Activated naive CD8-positive, alpha-beta T cell treated with anti-CD3 and anti-CD28 coated beads, Interleukin-2, amount 10 ng/mL, durations not matched to agents 7 days and 5 days (primary cell): Measurements from ENCODE around the gene DHDH. TPM values are rescaled to one million over a fixed set of nuclear protein-coding genes. Genes with fewer than 3 reads are reported as not detected.
"Not testable (repeated sequence)": the region's sequence is repeated elsewhere in the genome, so short reads cannot be mapped to it uniquely, and the experiment has no call there.

Source experiments
- ATAC-seq: fragments of 150-1000 bp; cut with Tn5 transposase; one replicate; pipeline ENCODE4 v1.10.0; 2021; ENCODE audit warnings: low read depth, moderate library complexity
- POLR2A ChIA-PET: fragments of 350-600 bp; sonication (Branson Sonifier 250); formaldehyde crosslinking; loops from one replicate; lab custom pipeline; 2021; ENCODE audit warnings: antibody characterized with exemption; lab: Charles Lee
- DNase-seq: peaks from one replicate; pipeline ENCODE4 v3.0.0; 2021
- H3K27ac Mint-ChIP-seq: one replicate; pipeline ENCODE4 v1.8.0; 2022; ENCODE audit warnings: mild to moderate bottlenecking, mixed read lengths
- H3K27me3 Mint-ChIP-seq: one replicate; pipeline ENCODE4 v1.8.0; 2022; ENCODE audit warnings: mild to moderate bottlenecking, moderate library complexity, mixed read lengths
- H3K36me3 Mint-ChIP-seq: one replicate; pipeline ENCODE4 v1.8.0; 2021; ENCODE audit warnings: mild to moderate bottlenecking, mixed read lengths
- H3K4me1 Mint-ChIP-seq: one replicate; pipeline ENCODE4 v1.8.0; 2021; ENCODE audit warnings: mixed read lengths
- H3K4me3 Mint-ChIP-seq: one replicate; pipeline ENCODE4 v1.8.0; 2022; ENCODE audit warnings: mild to moderate bottlenecking, moderate library complexity, mixed read lengths
- H3K9me3 Mint-ChIP-seq: one replicate; pipeline ENCODE4 v1.8.0; 2021; ENCODE audit warnings: mixed read lengths
- total RNA-seq, 2 experiments: library from RNA; stranded (reverse); gene quantifications; one replicate each; pipeline ENCODE4 v1.2.3, GENCODE V29; 2021

The DHDH gene
- total RNA-seq, 2 experiments from 2014 or later = 1.7 to 2.6 TPM

DNA sequence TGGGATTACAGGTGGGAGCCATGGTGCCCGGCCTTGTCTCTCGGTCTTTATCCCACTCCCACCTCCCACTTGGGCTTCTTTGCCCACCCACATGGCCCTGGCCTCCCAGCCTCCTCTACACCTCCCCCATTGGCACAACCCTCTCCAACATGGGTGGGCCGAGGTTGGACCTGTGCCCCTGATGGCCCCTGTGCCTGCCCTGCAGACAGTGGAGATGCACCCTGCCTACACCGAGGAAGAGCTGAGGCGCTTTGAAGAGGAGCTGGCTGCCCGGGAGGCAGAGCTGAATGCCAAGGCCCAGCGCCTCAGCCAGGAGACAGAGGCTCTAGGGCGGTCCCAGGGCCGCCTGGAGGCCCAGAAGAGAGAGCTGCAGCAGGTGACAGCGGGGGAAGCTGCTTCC is 12.6 kb upstream of the DHDH start:
- no peaks in the 10 kb centered on the region for H3K4me1 Mint-ChIP-seq
- ATAC-seq = no peak
- POLR2A ChIA-PET = no interaction called here
- H3K27ac Mint-ChIP-seq = no peak overlapping the region
- H3K4me3 Mint-ChIP-seq = no peak overlapping the region
- H3K27me3 Mint-ChIP-seq = no peaks in the 10 kb centered on the region
- DNase-seq = no peak
- peaks cover 15% of the 10 kb centered on the region for H3K36me3 Mint-ChIP-seq
- H3K9me3 Mint-ChIP-seq = no peaks in the 10 kb centered on the region

DNA sequence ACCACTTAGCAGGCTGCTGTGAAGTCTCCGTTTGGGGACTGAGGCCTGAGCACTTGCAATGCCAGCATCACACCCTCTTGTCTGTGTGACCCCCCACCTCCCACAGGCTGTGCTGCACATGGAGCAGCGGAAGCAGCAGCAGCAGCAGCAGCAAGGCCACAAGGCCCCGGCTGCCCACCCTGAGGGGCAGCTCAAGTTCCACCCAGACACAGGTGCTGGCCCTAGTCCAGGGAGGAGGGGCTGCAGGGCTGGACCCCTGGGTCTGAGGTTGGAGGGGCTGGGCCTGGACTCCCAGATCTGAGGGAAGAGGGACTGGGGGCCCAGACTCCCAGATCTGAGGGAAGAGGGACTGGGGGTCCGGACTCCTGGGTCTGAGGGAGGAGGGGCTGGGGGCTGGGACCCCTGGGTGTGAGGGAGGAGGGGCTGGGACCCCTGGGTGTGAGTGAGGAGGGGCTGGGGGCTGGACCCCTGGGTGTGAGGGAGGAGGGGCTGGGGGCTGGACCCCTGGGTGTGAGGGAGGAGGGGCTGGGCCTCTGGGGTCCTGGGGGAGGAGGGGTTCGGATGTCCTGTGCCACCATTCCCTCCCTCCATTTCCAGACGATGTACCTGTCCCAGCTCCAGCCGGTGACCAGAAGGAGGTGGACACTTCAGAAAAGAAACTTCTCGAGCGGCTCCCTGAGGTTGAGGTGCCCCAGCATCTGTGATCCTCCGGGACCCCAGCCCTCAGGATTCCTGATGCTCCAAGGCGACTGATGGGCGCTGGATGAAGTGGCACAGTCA is 11.6 kb upstream of the DHDH start:
- no peak overlapping the region for H3K4me3 Mint-ChIP-seq
- DNase-seq (no peak), ATAC-seq (no peak)
- H3K4me1 Mint-ChIP-seq = peaks cover 3% of the 10 kb centered on the region
- H3K36me3 Mint-ChIP-seq = peaks cover 13% of the 10 kb centered on the region
- no peaks in the 10 kb centered on the region for H3K9me3 Mint-ChIP-seq
- no peaks in the 10 kb centered on the region for H3K27me3 Mint-ChIP-seq
- POLR2A ChIA-PET = no interaction called here
- no peak overlapping the region for H3K27ac Mint-ChIP-seq

DNA sequence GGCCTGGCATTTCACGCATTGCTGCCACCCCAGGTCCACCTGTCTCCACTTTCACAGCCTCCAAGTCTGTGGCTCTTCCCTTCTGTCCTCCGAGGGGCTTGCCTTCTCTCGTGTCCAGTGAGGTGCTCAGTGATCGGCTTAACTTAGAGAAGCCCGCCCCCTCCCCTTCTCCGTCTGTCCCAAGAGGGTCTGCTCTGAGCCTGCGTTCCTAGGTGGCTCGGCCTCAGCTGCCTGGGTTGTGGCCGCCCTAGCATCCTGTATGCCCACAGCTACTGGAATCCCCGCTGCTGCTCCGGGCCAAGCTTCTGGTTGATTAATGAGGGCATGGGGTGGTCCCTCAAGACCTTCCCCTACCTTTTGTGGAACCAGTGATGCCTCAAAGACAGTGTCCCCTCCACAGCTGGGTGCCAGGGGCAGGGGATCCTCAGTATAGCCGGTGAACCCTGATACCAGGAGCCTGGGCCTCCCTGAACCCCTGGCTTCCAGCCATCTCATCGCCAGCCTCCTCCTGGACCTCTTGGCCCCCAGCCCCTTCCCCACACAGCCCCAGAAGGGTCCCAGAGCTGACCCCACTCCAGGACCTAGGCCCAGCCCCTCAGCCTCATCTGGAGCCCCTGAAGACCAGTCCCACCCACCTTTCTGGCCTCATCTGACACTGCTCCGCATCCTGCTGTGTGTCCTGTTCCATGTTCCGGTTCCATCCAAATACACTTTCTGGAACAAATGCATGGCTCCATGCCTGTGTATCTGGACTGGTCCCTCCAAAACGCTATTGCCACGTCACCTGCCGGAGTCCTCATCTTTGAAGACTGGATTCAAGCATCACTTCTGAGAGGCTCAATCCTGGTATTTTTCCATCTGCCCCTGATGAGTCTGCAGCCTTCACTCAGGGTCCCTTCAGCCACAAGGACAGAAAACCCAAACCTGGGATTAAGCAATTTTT is 10.7 kb upstream of the DHDH start:
- ATAC-seq = no peak
- no peak for DNase-seq
- H3K4me1 Mint-ChIP-seq = peaks cover 5% of the 10 kb centered on the region
- no peaks in the 10 kb centered on the region for H3K9me3 Mint-ChIP-seq
- H3K36me3 Mint-ChIP-seq = peaks cover 12% of the 10 kb centered on the region
- no peaks in the 10 kb centered on the region for H3K27me3 Mint-ChIP-seq
- no peak overlapping the region for H3K4me3 Mint-ChIP-seq
- no peak overlapping the region for H3K27ac Mint-ChIP-seq
- POLR2A ChIA-PET = no interaction called here

DNA sequence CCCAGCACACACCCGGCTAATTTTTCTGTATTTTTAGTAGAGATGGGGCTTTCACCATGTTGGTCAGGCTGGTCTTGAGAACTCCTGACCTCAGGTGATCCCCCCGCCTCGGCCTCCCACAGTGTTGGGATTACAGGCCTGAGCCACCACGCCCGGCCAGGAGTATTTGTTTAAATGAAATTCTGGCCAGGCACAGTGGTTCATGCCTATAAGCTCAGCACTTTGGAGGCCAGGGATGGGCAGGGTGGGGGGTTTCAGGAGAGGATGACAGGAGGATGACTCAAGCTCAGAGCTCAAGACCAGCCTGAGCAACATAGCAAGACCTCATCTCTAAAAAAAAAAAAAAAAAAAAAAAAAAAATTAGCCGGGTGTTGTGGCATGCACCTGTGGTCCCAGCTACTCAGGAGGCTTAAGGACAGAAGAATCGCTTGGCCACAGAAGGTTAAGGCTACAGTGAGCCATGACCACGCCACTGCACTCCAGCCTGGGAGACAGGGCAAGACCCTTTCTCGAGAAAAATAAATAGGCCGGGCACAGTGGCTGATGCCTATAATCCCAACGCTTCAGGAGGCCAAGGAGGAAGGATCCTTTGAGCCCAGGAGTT is 8.2 kb upstream of the DHDH start:
- no peak overlapping the region for H3K4me3 Mint-ChIP-seq
- no peaks in the 10 kb centered on the region for H3K9me3 Mint-ChIP-seq
- H3K36me3 Mint-ChIP-seq = peaks cover 6% of the 10 kb centered on the region
- ATAC-seq (no peak), DNase-seq (no peak)
- peaks cover 5% of the 10 kb centered on the region for H3K4me1 Mint-ChIP-seq
- H3K27me3 Mint-ChIP-seq = peaks cover 3% of the 10 kb centered on the region
- POLR2A ChIA-PET = interaction anchor here (0.8 to 1.3 kb wide), 3 partner anchors 10 to 26 kb away, joined by 3 to 5 read pairs (median 4); partner anchors contain the start of gene NUCB1
- no peak overlapping the region for H3K27ac Mint-ChIP-seq

DNA sequence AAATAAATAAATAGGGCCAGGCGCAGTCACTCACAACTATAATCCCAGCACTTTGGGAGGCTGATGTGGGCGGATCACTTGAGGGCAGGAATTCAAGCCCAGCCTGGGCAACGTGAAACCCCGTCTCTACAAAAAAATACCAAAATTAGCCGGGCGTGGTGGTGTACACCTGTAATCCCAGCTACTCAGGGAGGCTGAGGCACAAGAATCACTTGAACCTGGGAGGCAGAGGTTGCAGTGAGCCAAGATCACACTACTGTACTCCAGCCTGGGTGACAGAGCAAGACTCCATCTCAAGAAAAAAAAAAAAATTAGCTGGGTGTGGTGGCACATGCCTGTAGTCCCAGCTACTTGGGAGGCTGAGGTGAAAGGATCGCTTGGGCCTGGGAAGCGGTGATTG is 7.6 kb upstream of the DHDH start:
- not testable (repeated sequence) for H3K4me3 Mint-ChIP-seq, H3K9me3 Mint-ChIP-seq, H3K27me3 Mint-ChIP-seq, H3K4me1 Mint-ChIP-seq, H3K36me3 Mint-ChIP-seq, ATAC-seq, DNase-seq, H3K27ac Mint-ChIP-seq
- POLR2A ChIA-PET = interaction anchor here (0.9 to 1.3 kb wide), 4 partner anchors 10 to 26 kb away, joined by 3 to 5 read pairs (median 4); partner anchors contain the start of gene NUCB1

DNA sequence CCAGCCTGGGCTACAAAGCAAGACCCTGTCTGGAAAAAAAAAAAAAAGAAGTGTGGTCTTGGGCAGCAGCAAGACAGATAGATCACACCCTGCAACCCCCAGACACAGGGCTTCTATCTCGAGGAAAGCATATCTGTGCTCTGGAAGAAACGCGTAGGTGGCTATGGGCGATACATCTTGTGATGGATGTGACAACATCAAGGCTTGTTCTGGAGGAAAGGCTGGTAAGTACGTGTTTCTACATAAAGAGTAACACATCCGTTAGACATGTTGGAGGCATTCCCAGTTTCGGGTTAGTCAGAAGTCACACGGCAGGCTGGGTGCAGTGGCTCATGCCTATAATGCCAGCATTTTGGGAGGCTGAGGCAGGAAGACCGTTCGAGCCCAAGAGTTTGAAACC is 6.6 kb upstream of the DHDH start:
- POLR2A ChIA-PET = interaction anchor here (0.9 to 1.3 kb wide), 3 partner anchors 9 to 14 kb away, joined by 3 to 4 read pairs (median 3); no protein-coding TSS in a partner anchor
- peaks cover 6% of the 10 kb centered on the region for H3K36me3 Mint-ChIP-seq
- H3K27me3 Mint-ChIP-seq = peaks cover 4% of the 10 kb centered on the region
- DNase-seq (no peak), ATAC-seq (peak; percentile 28)
- H3K4me1 Mint-ChIP-seq = peaks cover 5% of the 10 kb centered on the region
- no peaks in the 10 kb centered on the region for H3K9me3 Mint-ChIP-seq
- H3K4me3 Mint-ChIP-seq = peak overlapping the region; percentile 35
- H3K27ac Mint-ChIP-seq = peak overlapping the region; percentile 16

DNA sequence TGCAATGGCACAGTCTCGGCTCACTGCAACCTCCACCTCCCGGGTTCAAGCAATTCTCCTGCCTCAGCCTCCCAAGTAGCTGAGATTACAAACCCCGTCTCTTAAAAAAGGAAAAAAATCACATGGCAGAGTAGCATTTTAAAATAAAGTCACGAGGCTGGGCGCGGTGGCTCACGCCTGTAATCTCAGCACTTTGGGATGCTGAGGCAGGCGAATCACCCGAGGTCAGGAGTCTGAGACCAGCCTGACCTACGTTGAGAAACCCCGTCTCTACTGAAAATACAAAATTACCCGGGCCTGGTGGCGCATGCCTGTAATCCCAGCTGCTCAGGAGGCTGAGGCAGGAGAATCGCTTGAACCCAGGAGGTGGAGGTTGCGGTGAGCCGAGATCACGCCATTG is 5.8 kb upstream of the DHDH start:
- H3K36me3 Mint-ChIP-seq, ATAC-seq, H3K4me1 Mint-ChIP-seq, POLR2A ChIA-PET, DNase-seq, H3K9me3 Mint-ChIP-seq, H3K4me3 Mint-ChIP-seq, H3K27me3 Mint-ChIP-seq, H3K27ac Mint-ChIP-seq: not testable (repeated sequence)

DNA sequence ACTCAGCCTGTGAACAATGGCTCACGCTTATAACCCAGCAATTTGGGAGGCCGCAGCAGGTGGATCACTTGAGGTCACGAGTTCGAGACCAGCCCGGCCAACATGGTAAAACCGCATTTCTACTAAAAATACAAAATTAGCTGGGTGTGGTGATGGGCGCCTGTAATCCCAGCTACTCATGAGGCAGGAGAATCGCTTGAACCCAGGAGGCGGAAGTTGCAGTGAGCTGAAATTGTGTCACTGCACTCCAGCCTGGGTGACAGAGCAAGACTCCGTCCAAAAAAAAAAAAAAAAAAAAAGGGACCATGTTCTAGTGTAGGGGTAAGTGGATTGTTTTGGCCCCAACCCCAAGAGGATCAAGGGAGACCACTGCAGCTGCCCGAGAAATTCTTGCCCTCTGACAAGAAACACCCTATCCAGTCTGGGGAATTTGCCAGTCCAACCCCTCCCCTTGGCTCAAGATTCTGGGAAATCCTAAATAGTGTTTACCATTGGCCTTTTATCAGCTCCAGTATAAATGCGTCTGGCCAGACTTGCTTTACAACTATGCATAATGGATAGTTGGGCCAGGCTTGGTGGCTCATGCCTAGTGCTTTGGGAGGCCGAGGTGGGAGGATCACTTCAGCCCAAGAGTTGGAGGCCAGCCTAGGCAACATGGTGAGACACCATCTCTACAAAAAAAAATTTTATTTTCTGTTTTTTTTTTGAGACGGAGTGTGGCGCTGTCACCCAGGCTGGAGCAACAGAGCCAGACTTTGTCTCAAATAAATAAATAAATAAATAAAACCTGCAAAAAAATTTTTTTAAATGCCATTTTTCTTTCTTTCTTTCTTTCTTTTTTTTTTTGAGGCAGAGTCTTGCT is 5.1 kb upstream of the DHDH start:
- Mint-ChIP-seq H3K36me3 (peaks cover 3% of the 10 kb centered on the region), H3K27ac (no peak overlapping the region), H3K4me1 (peaks cover 8% of the 10 kb centered on the region), H3K27me3 (peaks cover 9% of the 10 kb centered on the region), H3K9me3 (no peaks in the 10 kb centered on the region), H3K4me3 (no peak overlapping the region)
- no peak for ATAC-seq
- DNase-seq = no peak
- POLR2A ChIA-PET = no interaction called here

DNA sequence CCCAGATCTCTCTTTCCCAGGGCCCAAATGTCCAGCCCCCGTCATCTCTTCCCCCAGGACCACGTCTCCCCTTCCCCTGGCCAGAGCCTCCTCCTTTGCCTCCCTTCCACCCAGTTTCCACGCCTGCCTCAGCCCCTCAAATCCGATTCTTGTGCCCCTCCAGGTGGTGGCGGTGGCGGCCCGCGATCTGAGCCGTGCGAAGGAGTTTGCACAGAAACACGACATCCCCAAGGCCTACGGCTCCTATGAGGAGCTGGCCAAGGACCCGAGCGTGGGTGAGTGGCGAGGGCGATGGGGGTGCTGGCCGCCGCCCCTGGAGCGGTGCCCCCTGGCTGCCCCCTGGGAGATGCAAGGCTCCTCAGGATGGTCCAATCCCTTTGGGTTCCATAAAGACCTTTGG is 1.3 kb downstream of the DHDH start:
- Mint-ChIP-seq H3K9me3 (no peaks in the 10 kb centered on the region), H3K36me3 (peaks cover 5% of the 10 kb centered on the region), H3K27ac (no peak overlapping the region), H3K27me3 (peaks cover 8% of the 10 kb centered on the region), H3K4me3 (peak overlapping the region; percentile 8), H3K4me1 (peaks cover 6% of the 10 kb centered on the region)
- POLR2A ChIA-PET = interaction anchor here (0.8 to 1.0 kb wide), 2 partner anchors 10 to 18 kb away, joined by 3 to 4 read pairs; no protein-coding TSS in a partner anchor
- no peak for DNase-seq
- ATAC-seq = no peak

DNA sequence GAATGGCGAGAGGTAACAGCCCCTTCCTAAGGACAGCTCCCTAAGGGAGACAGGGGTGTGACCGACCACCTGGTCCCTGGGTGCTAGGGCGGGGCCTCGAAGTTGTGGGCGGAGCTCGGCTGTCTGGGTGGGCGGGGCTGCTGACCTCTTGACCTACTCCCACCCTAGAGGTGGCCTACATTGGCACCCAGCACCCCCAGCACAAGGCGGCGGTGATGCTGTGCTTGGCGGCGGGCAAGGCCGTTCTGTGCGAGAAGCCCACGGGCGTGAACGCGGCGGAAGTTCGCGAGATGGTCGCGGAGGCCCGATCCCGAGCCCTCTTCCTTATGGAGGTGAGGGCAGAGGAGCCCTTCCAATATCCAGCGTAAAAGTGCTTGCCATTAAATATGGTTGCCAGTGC is 2.4 kb downstream of the DHDH start:
- no peak overlapping the region for H3K4me3 Mint-ChIP-seq
- peaks cover 6% of the 10 kb centered on the region for H3K4me1 Mint-ChIP-seq
- H3K27me3 Mint-ChIP-seq = peaks cover 7% of the 10 kb centered on the region
- DNase-seq (no peak), ATAC-seq (no peak)
- H3K27ac Mint-ChIP-seq = no peak overlapping the region
- peaks cover 7% of the 10 kb centered on the region for H3K36me3 Mint-ChIP-seq
- peaks cover under 1% of the 10 kb centered on the region for H3K9me3 Mint-ChIP-seq
- POLR2A ChIA-PET = interaction anchor here (1.2 kb wide), 1 partner anchor 10 kb away, joined by 3 read pairs; no protein-coding TSS in a partner anchor

DNA sequence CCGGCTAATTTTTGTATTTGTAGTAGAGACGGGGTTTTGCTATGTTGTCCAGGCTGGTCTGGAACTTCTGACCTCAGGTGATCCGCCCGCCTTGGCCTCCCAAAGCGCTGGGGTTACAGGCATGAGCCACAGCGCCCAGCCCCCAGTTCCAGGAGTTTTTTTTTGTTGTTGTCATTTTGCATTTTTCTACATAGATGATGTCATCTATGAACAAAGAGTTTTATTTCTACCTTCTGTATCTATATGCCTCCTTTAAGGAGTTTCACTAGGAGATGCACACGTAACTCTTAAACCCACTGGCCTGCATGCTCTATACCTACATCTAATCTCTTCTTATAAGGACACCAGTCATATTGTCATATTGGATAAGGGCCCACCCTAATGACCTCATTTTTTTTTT is 4.8 kb downstream of the DHDH start:
- Mint-ChIP-seq H3K27ac (no peak overlapping the region), H3K36me3 (peaks cover 8% of the 10 kb centered on the region), H3K4me3 (no peak overlapping the region), H3K9me3 (peaks cover 3% of the 10 kb centered on the region), H3K4me1 (peaks cover 4% of the 10 kb centered on the region), H3K27me3 (peaks cover under 1% of the 10 kb centered on the region)
- ATAC-seq = no peak
- no peak for DNase-seq
- POLR2A ChIA-PET = no interaction called here

DNA sequence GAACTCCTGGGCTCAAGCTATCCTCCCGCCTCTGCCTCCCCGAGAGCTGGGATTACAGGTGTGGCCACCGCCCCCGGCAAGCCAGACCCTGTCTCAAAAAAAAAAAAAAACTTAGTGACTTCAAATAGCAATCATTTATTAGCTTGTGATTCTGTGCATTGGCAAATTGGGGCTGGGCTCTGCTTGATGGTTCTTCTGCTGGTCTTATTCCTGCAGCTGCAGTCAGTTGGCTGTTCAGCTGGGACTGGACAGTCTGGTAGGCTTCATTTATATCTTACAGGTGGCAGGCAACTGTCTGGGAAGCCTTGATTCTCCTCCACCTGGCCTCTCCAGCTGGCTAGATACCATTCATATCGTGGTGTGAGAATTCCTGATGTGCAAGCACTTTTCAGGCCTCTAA is 7.4 kb downstream of the DHDH start:
- no peak for ATAC-seq
- no peak for DNase-seq
- Mint-ChIP-seq H3K4me1 (no peaks in the 10 kb centered on the region), H3K36me3 (peaks cover 8% of the 10 kb centered on the region), H3K27ac (no peak overlapping the region), H3K27me3 (peaks cover 2% of the 10 kb centered on the region), H3K4me3 (no peak overlapping the region), H3K9me3 (peaks cover 3% of the 10 kb centered on the region)
- POLR2A ChIA-PET = interaction anchor here (0.6 to 1.0 kb wide), 2 partner anchors 15 to 19 kb away, joined by 3 read pairs; no protein-coding TSS in a partner anchor
